H1 (cell line): ENCODE results near the gene TADA3. TPM values are rescaled to one million over a fixed set of nuclear protein-coding genes. Genes with fewer than 3 reads are reported as not detected.

Experiments used
- CTCF ChIA-PET: fragments of 300-600 bp; sonication (Branson Sonifier 250); formaldehyde crosslinking; loops from one replicate; lab custom pipeline; 2021; ENCODE audit not compliant: partially characterized antibody; lab: Charles Lee
- POLR2A ChIA-PET: fragments of 300-600 bp; sonication (Branson Sonifier 250); formaldehyde crosslinking; loops from one replicate; lab custom pipeline; 2021; ENCODE audit warnings: inconsistent platforms; ENCODE audit not compliant: partially characterized antibody; lab: Charles Lee
- DNase-seq, 2 experiments: peaks; one replicate each; pipeline versions ENCODE4 v3.0.0 to v3.0.0-alpha.2; 2010 to 2022; ENCODE audit warnings: low spot score in 2 of 2, low read depth in 1 of 2, mixed read lengths in 1 of 2
- FAIRE-seq: peaks from 2 replicates; lab custom pipeline; 2011; peaks lifted over from hg19 to GRCh38; lab: Jason Lieb, UNC
- H2AFZ ChIP-seq: 2 replicates; pipeline ENCODE4 v1.8.1; 2012; ENCODE audit warnings: low read length, inconsistent platforms
- H2AK5ac ChIP-seq: 2 replicates; pipeline ENCODE4 v1.6.1; 2013; ENCODE audit warnings: low read depth, low read length
- H2BK120ac ChIP-seq: replicated peaks from 2 replicates; pipeline ENCODE3; 2013; ENCODE audit warnings: low read depth, low read length, inconsistent platforms
- H2BK12ac ChIP-seq: 2 replicates; pipeline ENCODE4 v1.6.1; 2013; ENCODE audit warnings: low read depth, low read length
- H2BK15ac ChIP-seq: 2 replicates; pipeline ENCODE4 v1.6.1; 2013; ENCODE audit warnings: low read length
- H2BK20ac ChIP-seq: 2 replicates; pipeline ENCODE4 v1.6.1; 2013; ENCODE audit warnings: low read length
- H2BK5ac ChIP-seq: 2 replicates; pipeline ENCODE4 v1.6.1; 2013; ENCODE audit warnings: low read depth, low read length
- H3K14ac ChIP-seq: 2 replicates; pipeline ENCODE4 v1.6.1; 2013; ENCODE audit warnings: inconsistent platforms; ENCODE audit not compliant: insufficient read length
- H3K18ac ChIP-seq: 2 replicates; pipeline ENCODE4 v1.6.1; 2013; ENCODE audit warnings: low read length; ENCODE audit errors: extremely low read depth
- H3K23ac ChIP-seq: 2 replicates; pipeline ENCODE4 v1.6.1; 2013; ENCODE audit warnings: inconsistent platforms; ENCODE audit not compliant: insufficient read length
- H3K23me2 ChIP-seq: 2 replicates; pipeline ENCODE4 v1.6.1; 2013; ENCODE audit warnings: low read depth, low read length
- H3K27ac ChIP-seq: 2 replicates; pipeline ENCODE4 v1.6.1; 2011; ENCODE audit warnings: low read depth, low read length, inconsistent platforms
- H3K27me3 ChIP-seq, 4 experiments: replicated peaks in 1 of 4; 1 replicate in 1 of 4; 2 replicates in 3 of 4; pipeline versions ENCODE4 v1.6.1 to v1.8.1; 2011 to 2013; ENCODE audit warnings: low read length in 3 of 4, mild to moderate bottlenecking in 3 of 4, inconsistent platforms in 2 of 4, mixed read lengths in 2 of 4, moderate library complexity in 1 of 4; ENCODE audit not compliant: control insufficient read depth in 3 of 4, insufficient read depth in 3 of 4; ENCODE audit errors: extremely low read depth in 1 of 4
- H3K36me3 ChIP-seq, 4 experiments: 2 replicates each; pipeline versions ENCODE4 v1.6.1 to v1.8.1; 2011 to 2013; ENCODE audit warnings: mild to moderate bottlenecking in 4 of 4, low read length in 3 of 4, moderate library complexity in 2 of 4, control low read depth in 1 of 4, inconsistent platforms in 1 of 4; ENCODE audit not compliant: insufficient read depth in 4 of 4, control insufficient read depth in 2 of 4
- H3K4ac ChIP-seq: replicated peaks from 2 replicates; pipeline ENCODE3; 2013; ENCODE audit warnings: low read length, low read depth, mixed read lengths, inconsistent platforms; ENCODE audit not compliant: insufficient read length
- H3K4me1 ChIP-seq, 4 experiments: replicated peaks in 1 of 4; 1 replicate in 1 of 4; 2 replicates in 3 of 4; pipeline versions ENCODE4 v1.6.1 to v1.8.1; 2011 to 2013; ENCODE audit warnings: low read length in 3 of 4, inconsistent platforms in 2 of 4, mixed read lengths in 1 of 4; ENCODE audit not compliant: insufficient read depth in 4 of 4, control insufficient read depth in 3 of 4
- H3K4me2 ChIP-seq, 2 experiments: 2 replicates each; pipeline versions ENCODE4 v1.6.1 to v1.8.1; 2011 to 2013; ENCODE audit warnings: low read depth in 2 of 2, low read length in 2 of 2, control low read depth in 1 of 2, inconsistent platforms in 1 of 2, mild to moderate bottlenecking in 1 of 2; ENCODE audit not compliant: insufficient read depth in 1 of 2
- H3K4me3 ChIP-seq, 4 experiments: fragments of 200-600, 300-600 bp in 1 of 4; sonication (generic), shearing (Covaris generic), sonication (Bioruptor Twin) in 1 of 4; 2 replicates each; pipeline versions ENCODE4 v1.5.1 to v1.8.1; 2011 to 2016; ENCODE audit warnings: low read length in 4 of 4, low read depth in 3 of 4, control low read depth in 2 of 4, inconsistent platforms in 2 of 4, mild to moderate bottlenecking in 2 of 4, mixed read lengths in 1 of 4, moderate library complexity in 1 of 4; ENCODE audit not compliant: insufficient read depth in 2 of 4; ENCODE audit errors: extremely low read depth in 1 of 4
- H3K56ac ChIP-seq: replicated peaks from 2 replicates; pipeline ENCODE3; 2013; ENCODE audit warnings: low read depth, mild to moderate bottlenecking, mixed read lengths, low read length, inconsistent platforms; ENCODE audit not compliant: insufficient read length
- H3K79me1 ChIP-seq: 2 replicates; pipeline ENCODE4 v1.6.1; 2013; ENCODE audit warnings: low read depth, low read length, control low read depth
- H3K79me2 ChIP-seq, 2 experiments: 2 replicates each; pipeline versions ENCODE4 v1.6.1 to v1.8.1; 2012 to 2013; ENCODE audit warnings: low read length in 2 of 2, mild to moderate bottlenecking in 2 of 2, inconsistent platforms in 1 of 2; ENCODE audit not compliant: insufficient read depth in 2 of 2, control insufficient read depth in 1 of 2
- H3K9ac ChIP-seq, 4 experiments: replicated peaks in 1 of 4; 1 replicate in 1 of 4; 2 replicates in 3 of 4; pipeline versions ENCODE4 v1.6.1 to v1.8.1; 2011 to 2013; ENCODE audit warnings: low read depth in 3 of 4, low read length in 3 of 4, control low read depth in 2 of 4, mild to moderate bottlenecking in 2 of 4, moderate library complexity in 2 of 4, inconsistent platforms in 1 of 4; ENCODE audit errors: extremely low read depth in 1 of 4
- H3K9me3 ChIP-seq, 2 experiments: 2 replicates each; pipeline versions ENCODE4 v1.6.1 to v1.8.1; 2012 to 2013; ENCODE audit warnings: mild to moderate bottlenecking in 2 of 2, moderate library complexity in 2 of 2, control low read depth in 1 of 2, inconsistent platforms in 1 of 2, low read depth in 1 of 2, low read length in 1 of 2, mixed read lengths in 1 of 2; ENCODE audit not compliant: insufficient read depth in 2 of 2
- H4K20me1 ChIP-seq, 2 experiments: replicated peaks in 1 of 2; 2 replicates each; pipeline versions ENCODE3 to v1.8.1; 2011 to 2013; ENCODE audit warnings: inconsistent platforms in 2 of 2, low read length in 2 of 2, mild to moderate bottlenecking in 1 of 2; ENCODE audit not compliant: insufficient read depth in 2 of 2, control insufficient read depth in 1 of 2
- H4K5ac ChIP-seq: 2 replicates; pipeline ENCODE4 v1.6.1; 2013; ENCODE audit warnings: low read length, low read depth, mixed read lengths, inconsistent platforms; ENCODE audit not compliant: insufficient read length
- H4K8ac ChIP-seq: 2 replicates; pipeline ENCODE4 v1.8.0; 2013; ENCODE audit warnings: mild to moderate bottlenecking, moderate library complexity, low read length, inconsistent platforms; ENCODE audit not compliant: insufficient read depth; ENCODE audit errors: extremely low read depth
- H4K91ac ChIP-seq: replicated peaks from 2 replicates; pipeline ENCODE3; 2013; ENCODE audit warnings: low read length, mixed read lengths, inconsistent platforms; ENCODE audit not compliant: insufficient read length
- CEBPB ChIP-seq: IDR thresholded peaks from 2 replicates; pipeline ENCODE4 v1.6.1; 2012; ENCODE audit warnings: low read depth, low read length
- CTCF ChIP-seq, 3 experiments: IDR thresholded peaks; 1 replicate in 2 of 3; 2 replicates in 1 of 3; pipeline versions ENCODE4 v1.5.1 to v1.6.1; 2011; ENCODE audit warnings: low read length in 3 of 3, mild to moderate bottlenecking in 3 of 3, inconsistent platforms in 2 of 3, low read depth in 1 of 3, moderate library complexity in 1 of 3; ENCODE audit not compliant: insufficient read depth in 1 of 3; ENCODE audit errors: control extremely low read depth in 1 of 3
- EZH2 ChIP-seq: fragments of 200-600 bp; sonication (generic); IDR thresholded peaks from 2 replicates; pipeline ENCODE4 v1.7.1; 2012; ENCODE audit warnings: low read depth, mild to moderate bottlenecking, moderate library complexity, low read length, inconsistent platforms; ENCODE audit not compliant: severe bottlenecking
- FOSL1 ChIP-seq: IDR thresholded peaks from 2 replicates; pipeline ENCODE4 v1.6.1; 2011; ENCODE audit warnings: mild to moderate bottlenecking, low read depth, low read length, moderate library complexity; ENCODE audit not compliant: insufficient read depth
- GABPA ChIP-seq: IDR thresholded peaks from 2 replicates; pipeline ENCODE4 v1.6.1; 2011; ENCODE audit warnings: mild to moderate bottlenecking, low read length, moderate library complexity, borderline replicate concordance; ENCODE audit not compliant: insufficient read depth
- KDM1A ChIP-seq: fragments of 200-600, 300-600 bp; sonication (generic); IDR thresholded peaks from 2 replicates; pipeline ENCODE4 v1.7.1; 2016; ENCODE audit warnings: mild to moderate bottlenecking, low read length, borderline replicate concordance
- MAX ChIP-seq: IDR thresholded peaks from 2 replicates; pipeline ENCODE4 v1.6.1; 2012; ENCODE audit warnings: inconsistent platforms
- SIN3A ChIP-seq, 2 experiments: IDR thresholded peaks in 1 of 2; conservative IDR thresholded peaks in 1 of 2; 2 replicates each; pipeline ENCODE4 v1.6.1; 2011 to 2012; ENCODE audit warnings: low read length in 2 of 2, improper control_type of control experiment in 1 of 2, low read depth in 1 of 2, mild to moderate bottlenecking in 1 of 2
- SRF ChIP-seq: IDR thresholded peaks from 2 replicates; pipeline ENCODE4 v1.6.1; 2011; ENCODE audit warnings: mild to moderate bottlenecking, low read depth, low read length, moderate library complexity
- TAF1 ChIP-seq: IDR thresholded peaks from 2 replicates; pipeline ENCODE4 v1.6.1; 2011; ENCODE audit warnings: mild to moderate bottlenecking, low read depth, low read length
- WGBS, 2 experiments: shearing (Covaris generic) in 1 of 2; methylation state at CpG; one replicate each; pipeline versions ENCODE4 v1.1.6 to v1.1.7; 2013 to 2015; ENCODE audit warnings: low lambda C conversion rate in 2 of 2, mixed read lengths in 2 of 2, inconsistent platforms in 1 of 2, low coverage in 1 of 2, missing lambda C conversion rate in 1 of 2; ENCODE audit not compliant: insufficient replicate concordance in 2 of 2, insufficient coverage in 1 of 2, insufficient read length in 1 of 2; ENCODE audit errors: extremely low coverage in 1 of 2, missing lambda C conversion rate in 1 of 2; 5-methylcytosine and 5-hydroxymethylcytosine counted together
- polyA plus RNA-seq, 7 experiments: library from polyadenylated mRNA; depleted of rRNA in 3 of 7; stranded (reverse) in 5 of 7; unstranded in 2 of 7; fragments of >200 nt in 5 of 7; fragments of 200-250 nt in 2 of 7; gene quantifications; 1 replicate in 5 of 7; 2 replicates in 1 of 7; 4 replicates in 1 of 7; pipeline versions ENCODE4 v1.2.1 to v1.2.3, GENCODE V29; 2011 to 2013; ENCODE audit warnings: missing spikeins in 2 of 7, mixed read lengths in 2 of 7
- total RNA-seq: library from RNA; stranded (reverse); fragmentation: NEBNext Ultra II Directional; extraction: Animal tissue kit (Norgen Biotek cat#: 25700); gene quantifications from 2 replicates; pipeline ENCODE4 v1.2.1, GENCODE V29; 2021

Gene TADA3
- total and polyA plus RNA-seq, 2 of the 8 experiments (the other 6 are each of a cell fraction or from before 2014, with no cell fraction given) = 43.4 to 50.3 TPM

GRCh38 chr3:9745521-9745920 lies 46.8 kb downstream of the TADA3 start:
- no peak overlapping the region for H2BK5ac ChIP-seq
- no peak overlapping the region for H2BK20ac ChIP-seq
- H3K14ac ChIP-seq = no peak overlapping the region
- H3K18ac ChIP-seq = no peak overlapping the region
- peaks cover 0 to 4% (median 3%) of the 10 kb centered on the region in 4 experiments; a peak in 4 of 7 replicates for H3K4me1 ChIP-seq
- H3K4me2 ChIP-seq = no peak overlapping the region
- peaks cover 51 to 80% (median 72%) of the 10 kb centered on the region in 4 experiments for H3K36me3 ChIP-seq
- H3K27me3 ChIP-seq = 0 out of 7 replicates have a peak, but pooled peaks cover 0 to 2% (median 0%) of the 10 kb centered on the region in 4 experiments
- CTCF ChIA-PET = interaction anchor here (1.5 to 2.4 kb wide), 3 partner anchors 13 to 243 kb away, joined by 7 to 11 read pairs (median 10); no protein-coding TSS in a partner anchor
- H4K20me1 ChIP-seq = peaks cover 0 to 6% of the 10 kb centered on the region in 2 experiments
- POLR2A ChIA-PET = interaction anchor here (1.2 to 6.7 kb wide), 2 partner anchors 9 to 13 kb away, joined by 6 to 56 read pairs; partner anchors contain the start of gene BRPF1
- H3K9me3 ChIP-seq = no peaks in the 10 kb centered on the region
- H2AFZ ChIP-seq = no peak overlapping the region
- H3K79me2 ChIP-seq = peaks cover 0 to under 1% of the 10 kb centered on the region in 2 experiments; a peak in 1 of 4 replicates
- DNase-seq (no peak), FAIRE-seq (no peak)
- no peak overlapping the region for H3K23ac ChIP-seq
- H2BK120ac ChIP-seq = no peak overlapping the region
- no peak overlapping the region for H3K4ac ChIP-seq
- H2BK12ac ChIP-seq = no peak overlapping the region
- H2AK5ac ChIP-seq = no peak overlapping the region
- no peak overlapping the region; the same call in 1 of the 2 replicates for H4K8ac ChIP-seq
- no peak overlapping the region for H4K5ac ChIP-seq
- no peak overlapping the region for H3K9ac ChIP-seq
- H3K4me3 ChIP-seq = no peak overlapping the region
- no peak overlapping the region for H2BK15ac ChIP-seq
- H3K27ac ChIP-seq = no peak overlapping the region
- H3K79me1 ChIP-seq = no peaks in the 10 kb centered on the region
- WGBS, 2 experiments = 93% methylated on average over 11 of the region's 12 CpGs; no CpG with 5 or more reads in 1 of the 2 experiments
- peaks cover 6% of the 10 kb centered on the region for H3K23me2 ChIP-seq
- H4K91ac ChIP-seq = no peak overlapping the region
- no peak overlapping the region for H3K56ac ChIP-seq
- TF ChIP-seq FOSL1 (no peak), KDM1A (no peak), CEBPB (no peak), SRF (no peak), MAX (no peak), SIN3A (conservative IDR thresholded peaks at IDR 0.05 in 1 of 2, IDR thresholded peaks at IDR 0.05 in 1 of 2; ENCODE audit: low read depth in 1 of 2, low read length in 2 of 2) (no peak), EZH2 (no peak), TAF1 (no peak), CTCF (IDR thresholded peaks at IDR 0.05; ENCODE audit: control extremely low read depth in 1 of 3, insufficient read depth in 1 of 3, low read depth in 1 of 3, low read length in 3 of 3) (no peak), GABPA (no peak)
